ENCODE results near the gene RAD9A.
"Not testable (repeated sequence)": the region's sequence is repeated elsewhere in the genome, so short reads cannot be mapped to it uniquely, and the experiment has no call there.

The RAD9A gene

GRCh38 chr11:67410984-67411784 is 19.4 kb downstream of the RAD9A start:
- no peak for DNase-seq (ENCODE audit: low read depth)

DNA sequence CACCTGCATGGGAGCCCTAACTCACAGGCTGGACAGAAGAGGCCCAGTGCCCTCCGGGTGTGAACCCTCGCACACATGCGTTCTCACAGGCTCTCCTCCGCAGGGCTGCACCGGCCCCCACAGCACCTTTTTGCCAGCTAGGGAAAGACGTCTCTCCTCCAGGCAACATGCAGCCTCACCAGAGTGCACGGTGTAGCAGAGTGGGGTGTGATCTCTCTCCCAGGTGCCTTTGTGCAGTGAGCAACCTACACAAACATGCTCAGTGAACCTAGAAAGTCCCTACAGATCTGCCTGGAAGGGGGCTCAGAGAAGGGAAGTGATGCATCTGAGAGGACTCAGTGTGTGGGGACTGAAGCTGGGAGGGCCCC is 20.0 kb downstream of the RAD9A start:
- DNase-seq (ENCODE audit: low read depth) = no peak

- no peak for DNase-seq (ENCODE audit: low read depth)
Observed at GRCh38 chr11:67412495-67413179, 20.9 kb downstream of the RAD9A start.

- DNase-seq (ENCODE audit: low read depth) = no peak
Observed at GRCh38 chr11:67413266-67413849, 21.6 kb downstream of the RAD9A start.

DNA sequence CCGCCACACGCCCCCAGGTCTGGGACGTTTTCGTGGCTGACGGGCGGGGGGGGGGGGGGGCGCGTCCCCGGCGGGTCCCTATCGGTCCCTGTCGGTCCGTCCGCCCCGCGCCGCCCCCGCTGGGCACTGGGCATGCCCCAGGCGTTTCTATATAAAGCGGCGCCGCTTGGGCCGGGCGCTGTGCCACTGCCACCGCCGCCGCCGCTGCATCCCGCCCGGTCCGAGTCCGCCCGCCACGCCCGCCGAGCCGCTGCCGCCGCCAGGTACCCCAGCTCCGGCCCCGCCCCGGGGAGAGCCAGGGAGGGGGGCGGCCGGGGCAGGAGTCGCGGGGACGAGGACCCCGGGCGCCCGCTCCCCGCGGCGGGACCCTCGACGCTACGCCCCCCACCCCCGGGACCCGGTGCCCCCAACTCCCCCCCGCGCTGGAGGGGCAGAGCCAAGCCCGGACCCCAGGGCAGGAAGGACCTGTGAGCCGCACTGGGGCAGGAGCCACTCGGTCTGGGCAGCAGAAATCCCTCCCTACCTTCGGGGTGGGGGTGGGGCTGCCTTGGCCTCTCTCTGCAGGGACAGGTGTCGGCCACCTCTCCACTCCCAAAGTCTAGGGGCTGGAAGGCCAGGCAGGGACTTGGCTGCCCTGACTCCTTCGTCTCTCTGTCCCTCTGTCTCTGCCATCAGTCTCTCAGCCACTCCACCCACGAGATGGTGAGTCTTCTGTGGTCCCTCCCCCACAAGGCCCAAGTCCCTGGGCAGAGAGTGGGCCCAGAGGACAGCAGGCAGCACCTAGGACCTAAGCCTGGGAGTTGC is 23.9 kb downstream of the RAD9A start, which contains the start of gene CARNS1:
CARNS1 (plus strand) TSS at position 178 of the 804 bp plus-strand sequence; CDS start at position 700, 522 bp downstream.
- DNase-seq (ENCODE audit: low read depth) = no peak

DNA sequence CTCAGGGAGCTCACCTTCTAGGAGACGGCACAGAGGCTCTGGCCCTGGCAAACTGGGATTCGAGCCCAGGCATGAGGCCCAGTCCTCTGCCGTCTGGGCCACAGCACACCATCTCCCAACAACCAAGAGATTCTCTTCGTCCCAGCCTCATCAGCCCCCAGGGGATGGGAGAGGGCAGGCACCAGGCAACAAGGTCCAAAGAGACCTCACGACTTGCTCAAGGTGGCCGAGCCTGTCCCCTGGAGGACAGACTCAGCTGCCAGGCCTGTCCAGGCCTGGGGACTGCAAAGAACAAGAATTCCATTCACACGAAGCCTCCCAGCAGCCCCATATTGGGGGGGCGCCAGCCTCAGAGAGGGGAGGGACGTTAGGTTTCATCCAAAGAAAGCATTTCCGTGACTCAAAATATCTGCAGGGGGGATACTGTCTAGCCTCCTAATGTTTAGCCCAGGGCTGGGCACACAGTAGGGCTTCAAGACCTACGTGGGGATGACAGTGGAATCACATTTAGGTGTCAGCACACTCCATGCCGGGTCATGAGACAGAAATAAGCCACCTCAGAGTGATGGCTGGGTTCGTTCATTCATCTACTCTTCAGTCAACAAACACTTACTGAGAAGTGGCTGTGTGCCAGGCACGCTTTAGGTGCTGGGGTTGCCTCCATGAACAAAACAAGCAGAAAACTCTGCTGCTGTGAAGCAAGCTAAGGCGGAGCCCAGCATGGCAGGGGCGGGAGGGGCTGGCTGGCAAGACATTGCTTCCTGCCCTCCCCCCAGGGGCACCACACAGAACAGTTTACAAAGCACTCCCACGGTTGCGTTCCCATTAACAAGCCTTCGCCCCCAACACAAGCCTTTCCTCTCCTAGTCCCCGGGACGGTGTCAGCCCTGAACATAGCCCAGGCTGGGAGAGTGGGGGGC is 24.9 kb downstream of the RAD9A start:
- DNase-seq (ENCODE audit: low read depth) = peak; percentile 27

DNA sequence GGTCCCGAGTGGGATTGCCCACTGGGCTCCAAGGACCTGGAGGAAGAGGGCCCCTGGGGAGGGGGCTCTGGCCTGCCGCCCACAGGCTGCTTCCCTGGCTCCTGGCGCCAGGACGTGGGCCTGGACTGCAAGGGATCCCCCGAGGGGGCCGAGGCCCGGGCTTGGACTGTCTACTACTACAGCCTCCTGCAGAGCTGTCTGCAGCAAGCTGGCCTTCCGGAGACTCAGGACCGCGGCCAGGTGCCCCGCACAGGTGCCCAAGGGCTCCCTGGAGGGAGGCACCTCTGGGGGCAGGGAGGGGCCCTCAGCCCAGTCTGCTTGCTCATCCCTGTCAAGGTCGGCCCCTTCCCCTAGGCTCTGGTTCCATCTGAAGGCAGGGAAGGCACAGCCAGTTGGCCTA is 25.6 kb downstream of the RAD9A start:
- no peak for DNase-seq (ENCODE audit: low read depth)

DNA sequence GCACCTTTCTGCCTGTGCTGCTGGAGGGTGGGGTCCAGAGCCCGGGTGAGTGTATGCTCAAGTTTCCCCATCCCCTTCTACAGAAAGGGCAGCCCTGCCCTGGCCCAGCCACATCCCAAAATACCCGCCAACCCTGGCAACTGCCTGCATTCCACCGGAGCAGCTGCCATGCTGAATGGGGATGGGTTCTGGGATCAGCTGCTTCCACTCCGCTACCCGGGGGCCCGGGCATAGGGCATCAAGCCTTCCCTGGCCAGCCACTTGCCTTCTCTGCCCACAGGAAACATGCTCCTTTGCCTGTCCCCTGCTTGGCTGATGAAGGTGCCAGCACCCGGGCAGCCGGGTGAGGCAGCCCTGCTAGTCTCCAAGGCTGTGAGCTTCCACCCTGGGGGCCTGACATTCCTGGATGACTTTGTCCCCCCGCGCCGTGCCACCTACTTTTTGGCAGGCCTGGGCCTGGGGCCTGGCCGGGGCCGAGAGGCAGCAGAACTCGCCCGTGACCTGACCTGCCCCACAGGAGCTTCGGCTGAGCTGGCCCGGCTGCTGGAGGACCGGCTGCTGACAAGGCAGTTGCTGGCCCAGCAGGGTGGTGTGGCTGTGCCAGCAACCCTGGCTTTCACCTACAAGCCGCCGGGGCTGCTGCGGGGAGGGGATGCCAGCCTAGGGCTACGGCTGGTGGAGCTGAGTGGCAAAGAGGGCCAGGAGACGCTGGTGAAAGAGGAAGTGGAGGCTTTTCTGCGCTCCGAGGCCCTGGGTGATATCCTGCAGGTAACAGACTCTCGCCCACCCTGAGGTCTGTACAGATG is 26.9 kb downstream of the RAD9A start:
- DNase-seq (ENCODE audit: low read depth) = no peak

GRCh38 chr11:67419325-67420049 is 27.7 kb downstream of the RAD9A start:
- DNase-seq (ENCODE audit: low read depth) = no peak

- DNase-seq (ENCODE audit: low read depth) = no peak
Observed at GRCh38 chr11:67420147-67420645, 28.4 kb downstream of the RAD9A start.

DNA sequence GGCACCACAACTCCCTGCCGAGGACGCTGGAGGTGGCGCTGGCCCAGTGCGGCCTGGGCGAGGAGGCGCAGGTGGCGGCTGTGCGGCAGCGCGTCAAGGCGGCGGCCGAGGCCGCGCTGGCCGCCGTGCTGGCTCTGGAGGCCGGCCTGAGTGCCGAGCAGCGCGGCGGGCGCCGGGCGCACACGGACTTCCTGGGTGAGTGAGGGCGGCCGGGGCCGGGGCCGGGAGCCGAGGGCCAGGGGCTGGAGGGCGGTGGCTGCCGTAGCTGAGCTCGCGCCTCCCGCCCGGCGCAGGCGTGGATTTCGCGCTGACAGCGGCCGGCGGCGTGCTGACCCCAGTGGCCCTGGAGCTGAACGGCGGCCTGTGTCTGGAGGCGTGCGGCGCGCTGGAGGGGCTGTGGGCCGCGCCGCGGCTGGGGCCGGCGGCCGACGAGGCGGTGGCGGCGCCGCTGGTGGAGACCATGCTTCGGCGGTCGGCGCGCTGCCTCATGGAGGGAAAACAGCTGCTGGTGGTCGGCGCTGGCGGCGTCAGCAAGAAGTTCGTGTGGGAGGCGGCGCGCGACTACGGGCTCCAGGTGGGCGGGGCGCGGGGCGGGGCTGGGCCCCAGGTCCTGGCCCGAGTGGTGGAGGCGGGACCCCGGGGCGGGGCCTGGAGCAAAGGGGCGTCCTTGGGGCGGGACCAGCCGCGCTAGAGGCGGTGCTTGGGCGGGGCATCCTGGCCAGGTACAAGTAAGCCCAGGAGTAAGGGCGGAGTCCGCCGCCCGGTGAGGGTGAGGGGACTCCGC is 29.1 kb downstream of the RAD9A start:
- DNase-seq (ENCODE audit: low read depth) = peak; percentile 91

DNA sequence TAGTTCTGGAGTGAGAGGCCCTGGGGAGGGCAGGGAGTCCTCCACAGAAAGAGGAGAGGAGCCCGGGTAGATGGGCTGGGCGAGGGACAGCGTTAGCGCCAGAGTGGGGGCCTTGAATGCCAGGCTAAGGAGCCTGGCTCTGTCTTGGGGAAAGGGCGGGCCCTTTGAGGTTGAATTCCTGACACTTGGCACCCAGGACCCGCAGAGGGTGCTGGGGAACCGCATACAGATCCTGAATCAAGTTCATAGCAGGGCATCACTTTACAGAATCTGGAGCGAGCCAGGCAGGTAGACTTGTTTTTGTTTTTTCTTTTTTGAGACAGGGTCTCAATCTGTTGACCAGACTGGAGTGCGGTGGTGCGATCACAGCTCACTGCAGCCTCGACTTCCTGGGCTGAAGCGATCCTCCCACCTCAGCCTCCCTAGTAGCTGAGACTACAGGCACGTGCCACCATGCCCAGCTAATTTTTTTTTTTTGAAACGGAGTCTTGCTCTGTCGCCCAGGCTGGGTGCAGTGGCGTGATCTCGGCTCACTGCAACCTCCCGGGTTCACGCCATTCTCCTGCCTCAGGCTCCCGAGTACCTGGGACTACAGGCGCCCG is 29.7 kb downstream of the RAD9A start:
- DNase-seq (ENCODE audit: low read depth) = no peak

DNA sequence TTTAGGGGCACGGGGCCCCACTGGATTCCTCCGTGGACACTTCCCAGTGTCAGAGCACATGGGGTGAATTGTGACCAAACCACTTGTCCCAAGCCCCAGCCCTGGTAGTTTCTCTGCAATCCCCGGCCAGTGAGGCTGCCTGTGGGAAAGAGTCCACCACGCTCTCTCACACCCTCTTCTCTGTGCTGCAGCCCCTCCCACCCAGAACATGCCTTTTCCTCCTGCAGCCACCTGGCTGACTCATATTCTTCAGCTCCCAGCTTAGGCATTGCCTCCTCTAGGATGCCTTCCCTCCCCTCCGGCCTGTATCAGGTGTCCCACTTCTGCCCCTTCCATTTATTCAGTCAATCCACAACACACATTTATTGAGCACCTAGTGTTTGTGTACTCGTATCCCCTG is 31.1 kb downstream of the RAD9A start:
- DNase-seq (ENCODE audit: low read depth) = no peak

DNA sequence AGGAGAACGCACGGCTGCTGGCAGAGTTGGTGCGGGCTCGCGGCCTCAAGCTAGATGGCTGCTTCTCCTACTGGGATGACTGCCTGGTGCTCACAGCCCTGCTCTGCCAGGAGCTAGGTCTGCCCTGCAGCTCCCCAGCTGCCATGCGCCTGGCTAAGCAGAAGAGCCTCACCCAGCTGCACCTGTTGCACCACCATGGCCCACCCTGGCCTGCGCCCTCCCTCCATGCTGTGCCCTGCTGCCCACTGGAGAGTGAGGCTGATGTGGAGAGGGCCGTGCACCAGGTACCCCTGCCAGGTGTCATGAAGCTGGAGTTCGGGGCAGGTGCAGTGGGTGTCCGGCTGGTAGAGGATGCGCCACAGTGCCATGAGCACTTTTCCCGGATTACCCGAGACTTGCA is 31.7 kb downstream of the RAD9A start:
- DNase-seq (ENCODE audit: low read depth) = no peak

DNA sequence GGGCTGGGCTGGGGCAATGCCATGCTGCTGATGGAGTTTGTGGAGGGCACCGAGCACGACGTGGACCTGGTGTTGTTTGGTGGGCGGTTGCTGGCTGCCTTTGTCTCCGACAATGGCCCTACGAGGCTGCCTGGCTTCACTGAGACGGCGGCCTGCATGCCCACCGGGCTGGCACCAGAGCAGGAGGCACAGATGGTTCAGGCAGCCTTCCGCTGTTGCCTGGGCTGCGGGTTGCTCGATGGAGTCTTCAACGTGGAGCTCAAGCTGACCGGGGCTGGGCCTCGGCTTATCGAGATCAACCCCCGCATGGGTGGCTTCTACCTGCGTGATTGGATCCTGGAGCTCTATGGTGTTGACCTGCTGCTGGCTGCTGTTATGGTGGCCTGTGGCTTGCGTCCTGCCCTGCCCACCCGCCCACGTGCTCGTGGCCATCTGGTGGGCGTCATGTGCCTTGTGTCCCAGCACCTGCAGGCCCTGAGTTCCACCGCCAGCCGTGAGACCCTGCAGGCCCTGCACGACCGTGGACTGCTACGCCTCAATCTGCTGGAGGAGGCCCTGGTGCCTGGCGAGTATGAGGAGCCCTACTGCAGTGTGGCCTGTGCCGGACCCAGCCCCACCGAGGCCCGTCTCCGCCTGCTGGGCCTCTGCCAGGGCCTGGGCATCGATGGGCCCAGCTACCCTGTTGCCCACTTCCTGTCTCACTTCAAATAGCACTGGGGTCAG is 32.3 kb downstream of the RAD9A start:
- DNase-seq (ENCODE audit: low read depth) = no peak

DNA sequence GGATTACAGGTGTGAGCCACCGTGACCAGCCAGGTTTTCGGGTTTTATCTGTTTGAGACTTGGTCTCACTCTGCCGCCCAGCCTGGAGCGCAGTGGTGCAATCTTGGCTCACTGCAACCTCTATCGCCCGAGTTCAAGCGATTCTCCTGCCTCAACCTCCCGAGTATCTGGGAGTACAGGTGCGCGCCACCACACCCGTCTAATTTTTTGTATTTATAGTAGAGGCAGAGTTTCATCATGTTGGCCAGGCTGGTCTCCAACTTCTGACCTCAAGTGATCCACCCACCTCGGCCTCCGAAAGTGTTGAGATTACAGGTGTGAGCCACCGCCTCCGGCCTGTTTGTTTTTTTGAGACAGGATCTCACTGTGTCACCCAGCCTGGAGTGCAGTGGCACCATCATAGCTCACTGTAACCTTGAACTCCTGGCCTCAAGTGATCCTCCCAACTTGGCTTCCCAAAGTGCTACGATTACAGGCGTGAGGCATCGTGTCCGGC is 35.6 kb downstream of the RAD9A start:
- DNase-seq (ENCODE audit: low read depth) = not testable (repeated sequence)
